ENCODE measurements around the gene MRPL21. TPM values are rescaled to one million over a fixed set of nuclear protein-coding genes. Genes with fewer than 3 reads are reported as not detected.

MRPL21 gene
- total RNA-seq, 4 donors from 2014 or later: 9.0 to 121 (median 52.8) TPM

DNA sequence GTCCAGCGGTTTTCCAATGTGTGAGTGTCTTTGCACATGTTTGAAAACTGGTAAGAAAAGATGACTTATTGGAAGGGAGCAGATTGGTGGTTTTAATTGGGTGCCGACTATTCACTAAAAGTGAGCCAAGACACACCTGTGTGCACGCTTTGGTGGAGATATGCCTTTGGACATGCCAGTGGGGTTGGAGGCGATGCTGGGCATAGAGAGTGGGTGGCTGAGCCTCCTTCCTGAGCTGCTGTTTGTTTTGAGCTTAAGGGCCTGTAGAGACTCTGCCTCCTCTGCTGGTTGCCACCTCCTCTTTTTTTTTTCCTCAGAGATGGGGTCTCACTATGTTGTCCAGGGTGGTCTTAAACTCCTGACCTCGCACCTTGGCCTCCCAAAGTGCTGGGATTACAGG is 9.6 kb upstream of the MRPL21 start:
- no peak overlapping the region for H3K4me3 ChIP-seq
- in situ Hi-C loops (cut with MboI; ENCODE audit: low pct_ligation_motif_present in 1 of 4, low pct_unique_long_range_greater_than_20kb in 1 of 4, low sequenced_read_pairs in 3 of 4): no loop called here
- TF ChIP-seq EP300 (IDR thresholded peaks at IDR 0.05; ENCODE audit: low read depth) (no peak), POLR2A (IDR thresholded peaks at IDR 0.05) (no peak), CTCF (IDR thresholded peaks at IDR 0.05) (no peak), POLR2AphosphoS5 (IDR thresholded peaks at IDR 0.05) (no peak)
- no peaks in the 10 kb centered on the region for H3K27me3 ChIP-seq
- DNase-seq: no peak
- intact Hi-C loops (cut with DNase I; ENCODE audit: low total_unique reads): no loop called here
- H3K4me1 ChIP-seq: no peaks in the 10 kb centered on the region
- peaks cover 0 to 74% (median 35%) of the 10 kb centered on the region in 4 donors for H3K36me3 ChIP-seq
- H3K9me3 ChIP-seq: no peaks in the 10 kb centered on the region
- WGBS, 2 donors (ENCODE audit: low coverage in 1 of 2): 98 to 100% methylated on average over 2 to 5 of the region's 5 CpGs
- no peak overlapping the region for H3K27ac ChIP-seq

DNA sequence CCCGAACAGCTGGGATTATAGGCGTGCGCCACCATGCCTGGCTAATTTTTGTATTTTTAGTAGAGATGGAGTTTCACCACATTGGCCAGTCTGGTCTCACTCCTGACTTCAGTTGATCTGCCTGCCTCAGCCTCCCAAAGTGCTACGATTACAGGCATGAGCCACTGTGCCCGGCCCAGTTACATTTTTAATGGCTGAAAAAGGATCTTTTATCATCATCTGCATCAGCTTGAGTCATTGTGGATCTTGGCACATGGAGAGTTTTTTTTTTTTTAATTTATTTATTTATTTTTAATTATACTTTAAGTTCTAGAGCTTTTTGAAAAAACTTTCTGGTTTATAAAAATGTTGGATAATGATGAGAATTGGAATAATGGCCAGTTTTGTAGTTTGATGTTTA is 8.6 kb upstream of the MRPL21 start:
- Histone ChIP-seq H3K4me1 (no peaks in the 10 kb centered on the region), H3K4me3 (no peak overlapping the region), H3K36me3 (peaks cover 0 to 67% (median 32%) of the 10 kb centered on the region in 4 donors), H3K27ac (no peak overlapping the region), H3K27me3 (no peaks in the 10 kb centered on the region), H3K9me3 (no peaks in the 10 kb centered on the region)
- 99 to 100% methylated on average over 1 to 5 of the region's 5 CpGs for WGBS, 2 donors (ENCODE audit: low coverage in 1 of 2)
- TF ChIP-seq POLR2A (IDR thresholded peaks at IDR 0.05) (no peak), POLR2AphosphoS5 (IDR thresholded peaks at IDR 0.05) (no peak)
- in situ Hi-C loops (cut with MboI; ENCODE audit: low pct_ligation_motif_present in 1 of 4, low pct_unique_long_range_greater_than_20kb in 1 of 4, low sequenced_read_pairs in 3 of 4): no loop called here
- DNase-seq: no peak
- intact Hi-C loops (cut with DNase I; ENCODE audit: low total_unique reads): no loop called here

DNA sequence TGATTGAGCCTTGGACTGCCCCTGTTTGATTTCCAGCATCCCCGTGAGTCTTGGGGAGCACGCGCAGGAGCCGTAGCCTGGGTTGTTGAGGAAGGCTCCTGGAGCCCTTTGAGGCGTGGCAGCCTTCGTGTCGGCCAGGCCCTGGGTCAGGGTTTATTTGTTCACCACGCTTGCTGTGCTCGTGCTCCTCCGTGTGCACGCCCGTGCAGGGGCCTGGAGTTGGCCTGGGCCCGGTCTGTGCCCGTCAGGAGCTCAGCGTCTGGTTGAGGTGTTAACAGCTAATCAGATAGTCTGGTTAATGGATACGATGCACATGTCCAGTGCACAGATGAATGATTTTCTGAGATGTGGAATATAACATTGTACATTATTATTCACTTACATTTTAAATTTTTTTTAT is 8.1 kb upstream of the MRPL21 start:
- Histone ChIP-seq H3K4me1 (no peaks in the 10 kb centered on the region), H3K27ac (no peak overlapping the region), H3K36me3 (peaks cover 0 to 63% (median 30%) of the 10 kb centered on the region in 4 donors), H3K4me3 (no peak overlapping the region), H3K9me3 (no peaks in the 10 kb centered on the region), H3K27me3 (no peaks in the 10 kb centered on the region)
- 98% methylated on average over 16 of the region's 16 CpGs; no CpG with 5 or more reads in 1 of the 2 donors for WGBS, 2 donors (ENCODE audit: low coverage in 1 of 2)
- TF ChIP-seq EP300 (IDR thresholded peaks at IDR 0.05; ENCODE audit: low read depth) (no peak), POLR2AphosphoS5 (IDR thresholded peaks at IDR 0.05) (no peak), CTCF (IDR thresholded peaks at IDR 0.05) (no peak), POLR2A (IDR thresholded peaks at IDR 0.05) (no peak)
- intact Hi-C loops (cut with DNase I; ENCODE audit: low total_unique reads) (no loop called here), in situ Hi-C loops (cut with MboI; ENCODE audit: low pct_ligation_motif_present in 1 of 4, low pct_unique_long_range_greater_than_20kb in 1 of 4, low sequenced_read_pairs in 3 of 4) (no loop called here)
- no peak for DNase-seq

GRCh38 chr11:68910965-68911364 is 7.3 kb upstream of the MRPL21 start:
- Histone ChIP-seq H3K27ac (no peak overlapping the region), H3K4me3 (no peak overlapping the region), H3K27me3 (no peaks in the 10 kb centered on the region), H3K9me3 (no peaks in the 10 kb centered on the region), H3K4me1 (no peaks in the 10 kb centered on the region), H3K36me3 (peaks cover 0 to 58% (median 28%) of the 10 kb centered on the region in 4 donors)
- intact Hi-C loops (cut with DNase I; ENCODE audit: low total_unique reads) (no loop called here), in situ Hi-C loops (cut with MboI; ENCODE audit: low pct_ligation_motif_present in 1 of 4, low pct_unique_long_range_greater_than_20kb in 1 of 4, low sequenced_read_pairs in 3 of 4) (no loop called here)
- no peak for DNase-seq
- no peak for TF ChIP-seq CTCF (IDR thresholded peaks at IDR 0.05)
- TF ChIP-seq POLR2A (IDR thresholded peaks at IDR 0.05): no peak
- TF ChIP-seq POLR2AphosphoS5 (IDR thresholded peaks at IDR 0.05): no peak
- TF ChIP-seq EP300 (IDR thresholded peaks at IDR 0.05; ENCODE audit: low read depth): no peak
- 84% methylated on average over 8 of the region's 8 CpGs; no CpG with 5 or more reads in 1 of the 2 donors for WGBS, 2 donors (ENCODE audit: low coverage in 1 of 2)

GRCh38 chr11:68908273-68908672 is 4.6 kb upstream of the MRPL21 start:
- no peak for DNase-seq
- Histone ChIP-seq H3K27ac (no peak overlapping the region), H3K9me3 (no peaks in the 10 kb centered on the region), H3K27me3 (no peaks in the 10 kb centered on the region), H3K36me3 (peaks cover 0 to 41% (median 18%) of the 10 kb centered on the region in 4 donors), H3K4me3 (no peak overlapping the region), H3K4me1 (peaks cover 0 to 13% (median 9%) of the 10 kb centered on the region in 4 donors)
- TF ChIP-seq POLR2AphosphoS5 (IDR thresholded peaks at IDR 0.05) (no peak), CTCF (IDR thresholded peaks at IDR 0.05) (no peak), POLR2A (IDR thresholded peaks at IDR 0.05) (no peak), EP300 (IDR thresholded peaks at IDR 0.05; ENCODE audit: low read depth) (no peak)
- in situ Hi-C loops (cut with MboI; ENCODE audit: low pct_ligation_motif_present in 1 of 4, low pct_unique_long_range_greater_than_20kb in 1 of 4, low sequenced_read_pairs in 3 of 4): no loop called here
- intact Hi-C loops (cut with DNase I; ENCODE audit: low total_unique reads): loop anchor here (5.0 kb wide), 1 partner anchor 179 kb away; no protein-coding TSS in a partner anchor
- WGBS, 2 donors (ENCODE audit: low coverage in 1 of 2): 88 to 90% methylated on average over 2 to 5 of the region's 5 CpGs
